Measurements from ENCODE around the gene MACROD1. TPM values are rescaled to one million over a fixed set of nuclear protein-coding genes. Genes with fewer than 3 reads are reported as not detected.
"Not testable (repeated sequence)": the region's sequence is repeated elsewhere in the genome, so short reads cannot be mapped to it uniquely, and the experiment has no call there.

The MACROD1 gene
- total RNA-seq, 4 donors from 2014 or later, result 28.8 to 70.7 (median 33.7) TPM

DNA sequence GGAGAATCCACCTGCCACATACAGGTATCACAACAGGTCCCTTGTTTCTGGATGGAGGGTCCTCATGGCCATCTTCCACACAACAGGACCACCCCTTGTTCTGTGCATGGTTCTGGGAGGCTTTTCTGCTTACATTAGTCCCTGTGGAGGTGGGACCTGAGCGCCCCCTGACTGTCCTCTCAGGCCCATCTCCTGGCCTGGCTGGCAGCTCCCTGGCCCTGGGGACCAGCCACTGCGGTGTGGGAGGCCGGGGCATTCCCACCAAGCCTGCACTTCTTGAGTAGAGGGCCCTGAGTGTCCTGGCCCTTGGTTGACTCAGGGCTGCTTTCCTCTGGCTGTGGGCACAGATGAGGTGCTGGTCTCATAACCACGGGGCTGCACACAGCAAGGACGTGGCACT lies 186.5 kb downstream of the MACROD1 start:
- Histone ChIP-seq H3K27me3 (no peaks in the 10 kb centered on the region), H3K36me3 (peaks cover 5 to 19% (median 13%) of the 10 kb centered on the region in 4 donors), H3K4me3 (no peak overlapping the region), H3K9me3 (no peaks in the 10 kb centered on the region), H3K27ac (replicated peaks in 1 of 4) (peak overlapping the region in 2 of 4 donors; percentile 13 to 29), H3K4me1 (peaks cover 26 to 50% (median 48%) of the 10 kb centered on the region in 4 donors)
- DNase-seq (ENCODE audit: extremely low spot score), result no peak
- TF ChIP-seq POLR2AphosphoS5 (IDR thresholded peaks at IDR 0.05), result no peak
- TF ChIP-seq, protein P1, sequence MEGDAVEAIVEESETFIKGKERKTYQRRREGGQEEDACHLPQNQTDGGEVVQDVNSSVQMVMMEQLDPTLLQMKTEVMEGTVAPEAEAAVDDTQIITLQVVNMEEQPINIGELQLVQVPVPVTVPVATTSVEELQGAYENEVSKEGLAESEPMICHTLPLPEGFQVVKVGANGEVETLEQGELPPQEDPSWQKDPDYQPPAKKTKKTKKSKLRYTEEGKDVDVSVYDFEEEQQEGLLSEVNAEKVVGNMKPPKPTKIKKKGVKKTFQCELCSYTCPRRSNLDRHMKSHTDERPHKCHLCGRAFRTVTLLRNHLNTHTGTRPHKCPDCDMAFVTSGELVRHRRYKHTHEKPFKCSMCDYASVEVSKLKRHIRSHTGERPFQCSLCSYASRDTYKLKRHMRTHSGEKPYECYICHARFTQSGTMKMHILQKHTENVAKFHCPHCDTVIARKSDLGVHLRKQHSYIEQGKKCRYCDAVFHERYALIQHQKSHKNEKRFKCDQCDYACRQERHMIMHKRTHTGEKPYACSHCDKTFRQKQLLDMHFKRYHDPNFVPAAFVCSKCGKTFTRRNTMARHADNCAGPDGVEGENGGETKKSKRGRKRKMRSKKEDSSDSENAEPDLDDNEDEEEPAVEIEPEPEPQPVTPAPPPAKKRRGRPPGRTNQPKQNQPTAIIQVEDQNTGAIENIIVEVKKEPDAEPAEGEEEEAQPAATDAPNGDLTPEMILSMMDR (IDR thresholded peaks at IDR 0.05), result no peak
- 64% methylated on average over 4 of the region's 5 CpGs for WGBS
- intact Hi-C loops (cut with DNase I), result no loop called here

DNA sequence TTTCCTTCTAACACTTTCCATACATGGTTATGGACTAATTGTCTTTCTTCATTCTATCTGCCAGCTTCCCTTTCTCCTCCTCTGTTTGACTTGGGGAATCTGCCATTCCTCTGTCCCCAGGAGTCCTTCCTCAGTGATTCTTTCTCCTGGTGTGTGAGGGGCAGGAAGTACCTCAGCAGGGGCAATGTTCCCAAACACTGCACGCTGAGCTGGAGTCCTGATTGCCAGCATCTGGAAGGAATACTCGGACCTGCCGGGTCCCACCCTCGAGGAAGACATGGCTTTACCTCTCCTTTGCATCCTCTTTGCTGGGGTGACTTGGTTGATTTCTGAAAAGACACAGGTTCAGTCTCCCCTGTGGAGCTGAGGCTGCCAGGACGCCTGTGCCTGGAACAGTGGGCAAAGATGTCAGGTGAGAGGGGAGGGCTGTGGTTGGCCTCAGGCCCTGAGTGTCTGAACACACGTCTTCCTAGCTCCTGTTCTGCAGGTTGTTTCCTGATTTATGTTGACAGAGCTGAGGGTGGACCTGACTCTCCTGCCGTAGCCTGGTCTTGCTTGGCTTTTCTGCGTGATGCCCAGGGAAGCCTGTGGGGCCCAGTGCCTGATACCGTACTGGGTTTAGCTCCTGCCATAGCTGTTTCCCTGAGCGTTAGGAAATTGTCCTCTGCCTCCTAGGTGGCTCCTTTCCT lies 187.2 kb downstream of the MACROD1 start:
- H3K9me3 ChIP-seq, result no peaks in the 10 kb centered on the region
- DNase-seq (ENCODE audit: extremely low spot score), result no peak
- H3K36me3 ChIP-seq, result peaks cover 5 to 19% (median 13%) of the 10 kb centered on the region in 4 donors
- peaks cover 26 to 53% (median 51%) of the 10 kb centered on the region in 4 donors for H3K4me1 ChIP-seq
- intact Hi-C loops (cut with DNase I), result no loop called here
- H3K4me3 ChIP-seq, result no peak overlapping the region
- no peaks in the 10 kb centered on the region for H3K27me3 ChIP-seq
- 74% methylated on average over 9 of the region's 10 CpGs for WGBS
- peak overlapping the region in 3 of 4 donors; percentile 1 to 29 (median 13) for H3K27ac ChIP-seq (replicated peaks in 1 of 4)
- no peak for TF ChIP-seq POLR2A (IDR thresholded peaks at IDR 0.05; ENCODE audit: low read depth)
- TF ChIP-seq, protein P1 (IDR thresholded peaks at IDR 0.05), result no peak
- no peak for TF ChIP-seq EP300 (IDR thresholded peaks at IDR 0.05)
- no peak for TF ChIP-seq POLR2AphosphoS5 (IDR thresholded peaks at IDR 0.05)

DNA sequence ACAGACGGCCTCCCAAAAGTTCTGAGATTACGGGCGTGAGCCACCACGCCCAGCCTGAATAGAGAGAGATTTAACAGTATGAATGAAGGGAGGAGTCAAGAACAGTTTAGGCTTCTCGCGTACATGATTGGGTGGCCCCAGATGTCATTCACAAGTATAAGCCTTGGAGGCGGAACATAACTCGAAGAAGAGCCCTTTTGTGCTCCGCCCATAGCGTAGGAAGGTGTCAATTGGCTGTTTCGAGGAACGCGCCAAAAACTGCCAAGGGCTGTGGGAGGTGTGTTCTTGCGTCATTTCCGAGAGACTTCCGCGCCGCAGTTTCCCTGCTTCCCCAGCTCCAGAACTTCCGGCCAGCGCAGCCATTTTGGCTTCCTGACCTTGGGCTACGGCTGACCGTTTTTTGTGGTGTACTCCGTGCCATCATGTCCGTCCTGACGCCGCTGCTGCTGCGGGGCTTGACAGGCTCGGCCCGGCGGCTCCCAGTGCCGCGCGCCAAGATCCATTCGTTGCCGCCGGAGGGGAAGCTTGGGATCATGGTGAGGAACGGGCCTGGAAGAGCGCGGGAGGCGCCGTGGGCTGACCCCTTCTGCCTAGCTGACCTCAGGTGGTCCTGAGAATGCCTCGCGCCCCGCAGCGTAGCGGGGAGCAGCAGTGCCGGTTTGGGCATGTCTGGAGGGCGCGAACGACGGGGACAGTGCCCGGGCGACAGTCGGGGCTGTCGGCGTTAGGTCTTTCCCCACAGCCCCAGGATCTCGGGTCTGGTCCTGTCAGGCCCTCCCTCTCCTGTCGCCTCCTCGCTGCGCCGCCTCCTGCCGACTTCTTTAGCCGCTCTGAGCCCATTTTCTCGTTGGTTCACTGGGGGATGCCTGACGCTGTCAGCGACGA lies 191.4 kb downstream of the MACROD1 start, which contains the start of gene COX8A:
TSS of gene COX8A (plus strand) at position 362 of the 885 bp plus-strand sequence. CDS start at position 423, 61 bp downstream.
- under 1% methylated on average over 28 of the region's 67 CpGs for WGBS
- Histone ChIP-seq H3K4me1 (peaks cover 26 to 51% (median 48%) of the 10 kb centered on the region in 4 donors), H3K9me3 (no peaks in the 10 kb centered on the region), H3K4me3 (peak within 1 kb of the TSS; percentile 67 to 96 (median 90)), H3K36me3 (peaks cover 5 to 19% (median 13%) of the 10 kb centered on the region in 4 donors), H3K27ac (replicated peaks in 1 of 4) (peak within 1 kb of the TSS; percentile 92 to 99 (median 94)), H3K27me3 (peaks cover 0 to 10% (median 2%) of the 10 kb centered on the region in 4 donors)
- peak; percentile 99 for DNase-seq (ENCODE audit: extremely low spot score)
- TF ChIP-seq, protein P1 (IDR thresholded peaks at IDR 0.05), result peak in 1 of 3 experiments; percentile 18
- TF ChIP-seq EP300 (IDR thresholded peaks at IDR 0.05) (no peak), POLR2AphosphoS5 (IDR thresholded peaks at IDR 0.05) (peak; percentile 91), POLR2A (IDR thresholded peaks at IDR 0.05; ENCODE audit: low read depth) (no peak)
- intact Hi-C loops (cut with DNase I), result no loop called here

DNA sequence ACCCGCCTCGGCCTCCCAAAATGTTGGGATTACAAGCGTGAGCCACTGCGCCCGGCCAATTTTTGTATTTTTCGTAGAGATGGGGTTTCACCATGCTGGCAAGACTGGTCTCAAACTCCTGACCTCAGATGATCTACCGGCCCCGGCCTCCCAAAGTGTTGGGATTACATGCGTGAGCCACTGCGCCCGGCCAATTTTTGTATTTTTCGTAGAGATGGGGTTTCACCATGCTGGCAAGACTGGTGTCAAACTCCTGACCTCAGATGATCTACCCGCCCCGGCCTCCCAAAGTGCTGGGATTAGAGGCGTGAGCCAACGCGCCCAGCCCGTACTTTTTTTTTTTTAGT lies 192.0 kb downstream of the MACROD1 start:
- peak overlapping the region; percentile 67 to 96 (median 90) for H3K4me3 ChIP-seq
- peaks cover 26 to 44% (median 43%) of the 10 kb centered on the region in 4 donors for H3K4me1 ChIP-seq
- DNase-seq (ENCODE audit: extremely low spot score); H3K9me3 ChIP-seq; H3K27me3 ChIP-seq; intact Hi-C loops (cut with DNase I): not testable (repeated sequence)
- WGBS, result 72% methylated on average over 18 of the region's 18 CpGs
- H3K27ac ChIP-seq (replicated peaks in 1 of 4), result peak overlapping the region in 1 of 4 donors; percentile 92
- peaks cover 5 to 17% (median 10%) of the 10 kb centered on the region in 4 donors for H3K36me3 ChIP-seq

DNA sequence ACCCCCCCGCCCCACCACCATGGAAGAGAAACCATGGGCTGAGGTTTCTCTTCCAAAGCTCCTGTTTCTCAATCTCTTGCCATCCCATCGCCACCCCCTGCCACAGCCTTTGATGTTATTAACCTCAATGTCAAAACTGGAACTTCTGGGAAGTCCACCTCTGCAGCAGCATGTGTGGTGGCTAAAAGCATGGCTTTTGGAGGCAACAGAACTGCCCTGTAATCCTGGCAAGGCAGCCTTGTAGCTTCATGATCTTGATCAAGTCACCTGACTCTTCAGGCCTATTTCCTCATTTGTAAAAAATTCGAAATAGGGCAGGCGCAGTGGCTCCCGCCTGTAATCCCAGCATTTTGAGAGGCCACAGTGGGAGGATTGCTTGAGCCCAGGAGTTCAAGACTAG lies 195.0 kb downstream of the MACROD1 start:
- Histone ChIP-seq H3K9me3 (no peaks in the 10 kb centered on the region), H3K4me1 (peaks cover 8 to 15% (median 13%) of the 10 kb centered on the region in 4 donors), H3K4me3 (no peak overlapping the region), H3K36me3 (peaks cover 0 to 3% (median under 1%) of the 10 kb centered on the region in 4 donors), H3K27me3 (peaks cover 0 to 10% (median 2%) of the 10 kb centered on the region in 4 donors), H3K27ac (replicated peaks in 1 of 4) (no peak overlapping the region)
- no peak for DNase-seq (ENCODE audit: extremely low spot score)
- WGBS, result 78% methylated on average over 5 of the region's 5 CpGs
- TF ChIP-seq POLR2AphosphoS5 (IDR thresholded peaks at IDR 0.05) (no peak), POLR2A (IDR thresholded peaks at IDR 0.05; ENCODE audit: low read depth) (no peak), EP300 (IDR thresholded peaks at IDR 0.05) (no peak)
- TF ChIP-seq, protein P1 (IDR thresholded peaks at IDR 0.05), result no peak
- intact Hi-C loops (cut with DNase I), result no loop called here

Measured in esophagus muscularis mucosa (tissue), 4 donors.